ENCODE results near the gene ABCC1.
"Not testable (repeated sequence)": the region's sequence is repeated elsewhere in the genome, so short reads cannot be mapped to it uniquely, and the experiment has no call there.

The ABCC1 gene

GRCh38 chr16:15949210-15950160 is at the start of gene ABCC1:
Gene ABCC1, plus strand, starts transcription at chr16:15949616. Its CDS starts 136 bp downstream, at chr16:15949752.
- DNase-seq (ENCODE audit: low spot score): peak; percentile 86

GRCh38 chr16:15900357-15900756 is 49.1 kb upstream of the ABCC1 start:
- DNase-seq (ENCODE audit: low spot score): no peak

GRCh38 chr16:15900901-15901500 is 48.4 kb upstream of the ABCC1 start:
- no peak for DNase-seq (ENCODE audit: low spot score)

GRCh38 chr16:15903960-15904359 is 45.5 kb upstream of the ABCC1 start:
- no peak for DNase-seq (ENCODE audit: low spot score)

GRCh38 chr16:15906439-15906838 is 43.0 kb upstream of the ABCC1 start:
- DNase-seq (ENCODE audit: low spot score): no peak

GRCh38 chr16:15907863-15908478 is 41.4 kb upstream of the ABCC1 start:
- DNase-seq (ENCODE audit: low spot score): peak; percentile 98

- no peak for DNase-seq (ENCODE audit: low spot score)
Observed at GRCh38 chr16:15911198-15911597, 38.2 kb upstream of the ABCC1 start.

- DNase-seq (ENCODE audit: low spot score): no peak
Observed at GRCh38 chr16:15913046-15913698, 36.2 kb upstream of the ABCC1 start.

GRCh38 chr16:15915555-15916081 is 33.8 kb upstream of the ABCC1 start:
- no peak for DNase-seq (ENCODE audit: low spot score)

- no peak for DNase-seq (ENCODE audit: low spot score)
Observed at GRCh38 chr16:15916323-15916722, 33.1 kb upstream of the ABCC1 start.

- DNase-seq (ENCODE audit: low spot score): not testable (repeated sequence)
Observed at GRCh38 chr16:15918314-15918713, 31.1 kb upstream of the ABCC1 start.

GRCh38 chr16:15919331-15919730 is 30.1 kb upstream of the ABCC1 start:
- no peak for DNase-seq (ENCODE audit: low spot score)

GRCh38 chr16:15924996-15925395 is 24.4 kb upstream of the ABCC1 start:
- no peak for DNase-seq (ENCODE audit: low spot score)

- no peak for DNase-seq (ENCODE audit: low spot score)
Observed at GRCh38 chr16:15925631-15926030, 23.8 kb upstream of the ABCC1 start.

GRCh38 chr16:15928261-15929104 is 20.9 kb upstream of the ABCC1 start:
- no peak for DNase-seq (ENCODE audit: low spot score)

- DNase-seq (ENCODE audit: low spot score): no peak
Observed at GRCh38 chr16:15932939-15933338, 16.5 kb upstream of the ABCC1 start.

GRCh38 chr16:15933781-15934180 is 15.6 kb upstream of the ABCC1 start:
- DNase-seq (ENCODE audit: low spot score): no peak

GRCh38 chr16:15934991-15935390 is 14.4 kb upstream of the ABCC1 start:
- no peak for DNase-seq (ENCODE audit: low spot score)

GRCh38 chr16:15936809-15937208 is 12.6 kb upstream of the ABCC1 start:
- not testable (repeated sequence) for DNase-seq (ENCODE audit: low spot score)

GRCh38 chr16:15942931-15943690 is 6.3 kb upstream of the ABCC1 start:
- DNase-seq (ENCODE audit: low spot score): peak; percentile 56

All from germinal center (tissue), 1 donor.